Endodermal cell (in vitro differentiated cells): ENCODE data around the gene KIF26B. TPM values are rescaled to one million over a fixed set of nuclear protein-coding genes. Genes with fewer than 3 reads are reported as not detected.

Source experiments
- DNase-seq: peaks from one replicate; pipeline ENCODE4 v3.0.0-alpha.2; 2017
- H3K27ac ChIP-seq: 2 replicates; pipeline ENCODE4 v1.5.1; 2013; ENCODE audit warnings: mild to moderate bottlenecking, low read depth, low read length, moderate library complexity
- H3K27me3 ChIP-seq: 2 replicates; pipeline ENCODE4 v1.6.1; 2013; ENCODE audit warnings: mild to moderate bottlenecking, low read length, moderate library complexity; ENCODE audit not compliant: insufficient read depth, control insufficient read depth, poor library complexity, severe bottlenecking
- H3K36me3 ChIP-seq: 2 replicates; pipeline ENCODE4 v1.7.0; 2013; ENCODE audit warnings: mild to moderate bottlenecking, low read length, moderate library complexity; ENCODE audit not compliant: control insufficient read depth, insufficient read depth
- H3K4me1 ChIP-seq: one replicate; pipeline ENCODE4 v1.7.0; 2013; ENCODE audit warnings: low read length; ENCODE audit not compliant: control insufficient read depth, insufficient read depth
- H3K4me3 ChIP-seq: 2 replicates; pipeline ENCODE4 v1.5.1; 2013; ENCODE audit warnings: mild to moderate bottlenecking, low read length, moderate library complexity
- H3K9ac ChIP-seq: 2 replicates; pipeline ENCODE4 v1.6.1; 2013; ENCODE audit warnings: mild to moderate bottlenecking, low read length, moderate library complexity; ENCODE audit not compliant: poor library complexity, severe bottlenecking; ENCODE audit errors: extremely low read depth
- H3K9me3 ChIP-seq: 2 replicates; pipeline ENCODE4 v1.6.1; 2013; ENCODE audit warnings: mild to moderate bottlenecking, low read length, moderate library complexity; ENCODE audit not compliant: control insufficient read depth
- H3K27ac Mint-ChIP-seq: 2 replicates; pipeline ENCODE4 v1.8.0; 2020; ENCODE audit warnings: mixed read lengths
- H3K27me3 Mint-ChIP-seq: 2 replicates; pipeline ENCODE4 v1.8.0; 2021; ENCODE audit warnings: mild to moderate bottlenecking, mixed read lengths; ENCODE audit not compliant: insufficient read depth
- H3K36me3 Mint-ChIP-seq: 2 replicates; pipeline ENCODE4 v1.8.0; 2020; ENCODE audit warnings: low read depth, mixed read lengths
- H3K4me1 Mint-ChIP-seq: 2 replicates; pipeline ENCODE4 v1.8.0; 2020; ENCODE audit warnings: mixed read lengths
- H3K4me3 Mint-ChIP-seq: 2 replicates; pipeline ENCODE4 v1.8.0; 2020; ENCODE audit warnings: mild to moderate bottlenecking, moderate library complexity, mixed read lengths
- H3K9me3 Mint-ChIP-seq: 2 replicates; pipeline ENCODE4 v1.8.0; 2020; ENCODE audit warnings: mild to moderate bottlenecking, mixed read lengths
- WGBS, 2 experiments: methylation state at CpG; one replicate each; pipeline versions ENCODE4 v1.1.5 to v1.1.7; 2013; ENCODE audit warnings: missing lambda C conversion rate in 2 of 2, mixed read lengths in 1 of 2; ENCODE audit not compliant: insufficient coverage in 1 of 2, insufficient read length in 1 of 2; 5-methylcytosine and 5-hydroxymethylcytosine counted together
- total RNA-seq, 2 donors: library from RNA; stranded (reverse); fragmentation: NEBNext Ultra II Directional in 1 of 2; extraction: Animal tissue kit (Norgen Biotek cat#: 25700) in 1 of 2; gene quantifications; 2 replicates in 1 of 2; 3 replicates in 1 of 2; pipeline ENCODE4 v1.2.1, GENCODE V29; 2021
- TF ChIP-seq, protein P1 (sequence below): fragments of 200-600 bp; sonication (generic); conservative IDR thresholded peaks from 2 replicates; pipeline ENCODE4 v1.5.0; 2021; ENCODE audit warnings: antibody characterized with exemption, mild to moderate bottlenecking

The KIF26B gene
- total RNA-seq, 2 donors from 2014 or later: 12.3 to 21.0 TPM

- Histone ChIP-seq H3K9me3 (no peaks in the 10 kb centered on the region), H3K27ac (no peak overlapping the region)
Observed at GRCh38 chr1:245501633-245502032, 346.8 kb downstream of the KIF26B start.

GRCh38 chr1:245503548-245503947 is 348.8 kb downstream of the KIF26B start:
- Histone ChIP-seq H3K36me3 (no peaks in the 10 kb centered on the region), H3K27me3 (no peaks in the 10 kb centered on the region), H3K4me1 (no peaks in the 10 kb centered on the region), H3K27ac (no peak overlapping the region), H3K9ac (no peak overlapping the region), H3K9me3 (no peaks in the 10 kb centered on the region), H3K4me3 (no peak overlapping the region)
- H3K36me3 Mint-ChIP-seq: no peaks in the 10 kb centered on the region
- no peak overlapping the region for H3K27ac Mint-ChIP-seq
- no peaks in the 10 kb centered on the region for H3K27me3 Mint-ChIP-seq
- no peaks in the 10 kb centered on the region for H3K9me3 Mint-ChIP-seq
- 96 to 98% methylated on average over 7 to 9 of the region's 9 CpGs for WGBS, 2 experiments
- TF ChIP-seq, protein P1, sequence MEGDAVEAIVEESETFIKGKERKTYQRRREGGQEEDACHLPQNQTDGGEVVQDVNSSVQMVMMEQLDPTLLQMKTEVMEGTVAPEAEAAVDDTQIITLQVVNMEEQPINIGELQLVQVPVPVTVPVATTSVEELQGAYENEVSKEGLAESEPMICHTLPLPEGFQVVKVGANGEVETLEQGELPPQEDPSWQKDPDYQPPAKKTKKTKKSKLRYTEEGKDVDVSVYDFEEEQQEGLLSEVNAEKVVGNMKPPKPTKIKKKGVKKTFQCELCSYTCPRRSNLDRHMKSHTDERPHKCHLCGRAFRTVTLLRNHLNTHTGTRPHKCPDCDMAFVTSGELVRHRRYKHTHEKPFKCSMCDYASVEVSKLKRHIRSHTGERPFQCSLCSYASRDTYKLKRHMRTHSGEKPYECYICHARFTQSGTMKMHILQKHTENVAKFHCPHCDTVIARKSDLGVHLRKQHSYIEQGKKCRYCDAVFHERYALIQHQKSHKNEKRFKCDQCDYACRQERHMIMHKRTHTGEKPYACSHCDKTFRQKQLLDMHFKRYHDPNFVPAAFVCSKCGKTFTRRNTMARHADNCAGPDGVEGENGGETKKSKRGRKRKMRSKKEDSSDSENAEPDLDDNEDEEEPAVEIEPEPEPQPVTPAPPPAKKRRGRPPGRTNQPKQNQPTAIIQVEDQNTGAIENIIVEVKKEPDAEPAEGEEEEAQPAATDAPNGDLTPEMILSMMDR: no peak
- no peak overlapping the region for H3K4me3 Mint-ChIP-seq
- DNase-seq: no peak
- peaks cover 3% of the 10 kb centered on the region for H3K4me1 Mint-ChIP-seq

More at GRCh38 chr1:245501633-245502032, 346.8 kb downstream of the KIF26B start:
- WGBS, 2 experiments: 97 to 98% methylated on average over 5 to 7 of the region's 7 CpGs
- no peaks in the 10 kb centered on the region for H3K36me3 ChIP-seq
- no peak overlapping the region for H3K27ac Mint-ChIP-seq
- H3K4me3 Mint-ChIP-seq: no peak overlapping the region
- no peak overlapping the region for H3K9ac ChIP-seq
- no peaks in the 10 kb centered on the region for H3K27me3 Mint-ChIP-seq
- H3K4me1 Mint-ChIP-seq: peaks cover 3% of the 10 kb centered on the region
- H3K36me3 Mint-ChIP-seq: no peaks in the 10 kb centered on the region
- TF ChIP-seq, protein P1: no peak
- H3K4me3 ChIP-seq: no peak overlapping the region
- DNase-seq: no peak
- no peaks in the 10 kb centered on the region for H3K27me3 ChIP-seq
- peaks cover 3% of the 10 kb centered on the region for H3K9me3 Mint-ChIP-seq
- H3K4me1 ChIP-seq: no peaks in the 10 kb centered on the region

DNA sequence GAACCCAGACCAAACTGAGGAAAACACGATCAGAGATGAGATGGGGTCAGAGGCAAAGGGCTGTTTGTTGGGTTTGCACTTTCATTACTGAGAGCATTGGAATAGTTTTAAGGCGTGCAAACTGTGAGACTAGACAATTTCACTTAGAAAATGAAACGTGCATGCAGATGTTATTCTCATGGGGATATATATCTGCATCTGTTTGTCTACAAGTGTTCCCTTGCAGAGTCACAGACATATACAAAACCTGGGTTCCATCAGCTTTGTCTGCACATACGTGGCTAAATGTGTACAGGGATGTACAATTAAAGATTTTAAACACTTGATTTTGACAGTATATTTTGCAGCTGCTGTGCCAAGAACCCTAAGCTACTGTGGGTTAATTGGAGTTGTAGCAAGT is 355.4 kb downstream of the KIF26B start:
- Histone ChIP-seq H3K9me3 (no peaks in the 10 kb centered on the region), H3K9ac (no peak overlapping the region), H3K27me3 (no peaks in the 10 kb centered on the region), H3K4me3 (no peak overlapping the region), H3K27ac (no peak overlapping the region), H3K4me1 (no peaks in the 10 kb centered on the region), H3K36me3 (no peaks in the 10 kb centered on the region)
- no peak for DNase-seq
- H3K4me1 Mint-ChIP-seq: peaks cover 18% of the 10 kb centered on the region
- H3K27me3 Mint-ChIP-seq: no peaks in the 10 kb centered on the region
- no peak overlapping the region for H3K27ac Mint-ChIP-seq
- no peaks in the 10 kb centered on the region for H3K9me3 Mint-ChIP-seq
- TF ChIP-seq, protein P1: no peak
- no peak overlapping the region for H3K4me3 Mint-ChIP-seq
- 92 to 95% methylated on average over 4 of the region's 4 CpGs for WGBS, 2 experiments
- no peaks in the 10 kb centered on the region for H3K36me3 Mint-ChIP-seq
